ENCODE data around the gene PARK7.

Gene PARK7

GRCh38 chr1:7972285-7972684 is 10.8 kb downstream of the PARK7 start:
- no peak for DNase-seq
- in situ Hi-C loops (cut with HindIII; ENCODE audit: low pct_ligation_motif_present, low pct_unique_long_range_greater_than_20kb, low sequenced_read_pairs): no loop called here

- in situ Hi-C loops (cut with HindIII; ENCODE audit: low pct_ligation_motif_present, low pct_unique_long_range_greater_than_20kb, low sequenced_read_pairs): no loop called here
- DNase-seq: no peak
Observed at GRCh38 chr1:7973086-7973485, 11.6 kb downstream of the PARK7 start.

- in situ Hi-C loops (cut with HindIII; ENCODE audit: low pct_ligation_motif_present, low pct_unique_long_range_greater_than_20kb, low sequenced_read_pairs): no loop called here
- DNase-seq: peak; percentile 81
Observed at GRCh38 chr1:7975212-7975865, 13.8 kb downstream of the PARK7 start.

GRCh38 chr1:7980984-7981383 is 19.5 kb downstream of the PARK7 start:
- in situ Hi-C loops (cut with HindIII; ENCODE audit: low pct_ligation_motif_present, low pct_unique_long_range_greater_than_20kb, low sequenced_read_pairs): no loop called here
- no peak for DNase-seq

GRCh38 chr1:7983086-7983778 is 21.7 kb downstream of the PARK7 start:
- DNase-seq: no peak
- in situ Hi-C loops (cut with HindIII; ENCODE audit: low pct_ligation_motif_present, low pct_unique_long_range_greater_than_20kb, low sequenced_read_pairs): no loop called here

GRCh38 chr1:7984811-7985210 is 23.3 kb downstream of the PARK7 start:
- in situ Hi-C loops (cut with HindIII; ENCODE audit: low pct_ligation_motif_present, low pct_unique_long_range_greater_than_20kb, low sequenced_read_pairs): no loop called here
- DNase-seq: no peak

- in situ Hi-C loops (cut with HindIII; ENCODE audit: low pct_ligation_motif_present, low pct_unique_long_range_greater_than_20kb, low sequenced_read_pairs): no loop called here
- DNase-seq: no peak
Observed at GRCh38 chr1:7985851-7986612, 24.5 kb downstream of the PARK7 start.

GRCh38 chr1:7987528-7987927 is 26.0 kb downstream of the PARK7 start:
- in situ Hi-C loops (cut with HindIII; ENCODE audit: low pct_ligation_motif_present, low pct_unique_long_range_greater_than_20kb, low sequenced_read_pairs): no loop called here
- no peak for DNase-seq

GRCh38 chr1:7988576-7988975 is 27.1 kb downstream of the PARK7 start:
- in situ Hi-C loops (cut with HindIII; ENCODE audit: low pct_ligation_motif_present, low pct_unique_long_range_greater_than_20kb, low sequenced_read_pairs): no loop called here
- DNase-seq: no peak

- in situ Hi-C loops (cut with HindIII; ENCODE audit: low pct_ligation_motif_present, low pct_unique_long_range_greater_than_20kb, low sequenced_read_pairs): no loop called here
- DNase-seq: no peak
Observed at GRCh38 chr1:7989762-7990428, 28.4 kb downstream of the PARK7 start.

- in situ Hi-C loops (cut with HindIII; ENCODE audit: low pct_ligation_motif_present, low pct_unique_long_range_greater_than_20kb, low sequenced_read_pairs): no loop called here
- DNase-seq: no peak
Observed at GRCh38 chr1:7991504-7992440, 30.3 kb downstream of the PARK7 start.

GRCh38 chr1:7992885-7993284 is 31.4 kb downstream of the PARK7 start:
- in situ Hi-C loops (cut with HindIII; ENCODE audit: low pct_ligation_motif_present, low pct_unique_long_range_greater_than_20kb, low sequenced_read_pairs): no loop called here
- DNase-seq: no peak

GRCh38 chr1:7993593-7994479 is 32.3 kb downstream of the PARK7 start:
- in situ Hi-C loops (cut with HindIII; ENCODE audit: low pct_ligation_motif_present, low pct_unique_long_range_greater_than_20kb, low sequenced_read_pairs): no loop called here
- no peak for DNase-seq

GRCh38 chr1:7994827-7995226 is 33.3 kb downstream of the PARK7 start:
- no peak for DNase-seq
- in situ Hi-C loops (cut with HindIII; ENCODE audit: low pct_ligation_motif_present, low pct_unique_long_range_greater_than_20kb, low sequenced_read_pairs): no loop called here

GRCh38 chr1:7995437-7995836 is 33.9 kb downstream of the PARK7 start:
- no peak for DNase-seq
- in situ Hi-C loops (cut with HindIII; ENCODE audit: low pct_ligation_motif_present, low pct_unique_long_range_greater_than_20kb, low sequenced_read_pairs): no loop called here

GRCh38 chr1:8002329-8002910 is 40.9 kb downstream of the PARK7 start:
- in situ Hi-C loops (cut with HindIII; ENCODE audit: low pct_ligation_motif_present, low pct_unique_long_range_greater_than_20kb, low sequenced_read_pairs): no loop called here
- DNase-seq: no peak

- no peak for DNase-seq
- in situ Hi-C loops (cut with HindIII; ENCODE audit: low pct_ligation_motif_present, low pct_unique_long_range_greater_than_20kb, low sequenced_read_pairs): no loop called here
Observed at GRCh38 chr1:8002921-8003320, 41.4 kb downstream of the PARK7 start.
